Measurements from ENCODE around the gene PRR12.
A peak's percentile ranks its signal among the peaks of the same experiment; 100 is the strongest.

Gene PRR12

GRCh38 chr19:49594157-49594992 is 3.4 kb downstream of the PRR12 start:
- in situ Hi-C loops (cut with MboI; ENCODE audit: low pct_unique_long_range_greater_than_20kb, low sequenced_read_pairs, unreplicated experiment): no loop called here
- TF ChIP-seq CTCF (IDR thresholded peaks at IDR 0.05; ENCODE audit: extremely low read depth, insufficient read depth, missing control alignments): no peak
- no peak for DNase-seq (ENCODE audit: low spot score)

- TF ChIP-seq CTCF (IDR thresholded peaks at IDR 0.05; ENCODE audit: extremely low read depth, insufficient read depth, missing control alignments): no peak
- no peak for DNase-seq (ENCODE audit: low spot score)
- in situ Hi-C loops (cut with MboI; ENCODE audit: low pct_unique_long_range_greater_than_20kb, low sequenced_read_pairs, unreplicated experiment): no loop called here
Measured at GRCh38 chr19:49594993-49595818, 4.2 kb downstream of the PRR12 start.

- TF ChIP-seq CTCF (IDR thresholded peaks at IDR 0.05; ENCODE audit: extremely low read depth, insufficient read depth, missing control alignments): no peak
- DNase-seq (ENCODE audit: low spot score): no peak
- in situ Hi-C loops (cut with MboI; ENCODE audit: low pct_unique_long_range_greater_than_20kb, low sequenced_read_pairs, unreplicated experiment): no loop called here
Measured at GRCh38 chr19:49595819-49596404, 4.9 kb downstream of the PRR12 start.

- no peak for DNase-seq (ENCODE audit: low spot score)
- in situ Hi-C loops (cut with MboI; ENCODE audit: low pct_unique_long_range_greater_than_20kb, low sequenced_read_pairs, unreplicated experiment): no loop called here
- TF ChIP-seq CTCF (IDR thresholded peaks at IDR 0.05; ENCODE audit: extremely low read depth, insufficient read depth, missing control alignments): no peak
Measured at GRCh38 chr19:49596407-49596806, 5.4 kb downstream of the PRR12 start.

- no peak for TF ChIP-seq CTCF (IDR thresholded peaks at IDR 0.05; ENCODE audit: extremely low read depth, insufficient read depth, missing control alignments)
- in situ Hi-C loops (cut with MboI; ENCODE audit: low pct_unique_long_range_greater_than_20kb, low sequenced_read_pairs, unreplicated experiment): no loop called here
- peak; percentile 24 for DNase-seq (ENCODE audit: low spot score)
Measured at GRCh38 chr19:49596954-49597702, 6.1 kb downstream of the PRR12 start.

GRCh38 chr19:49597703-49597974 is 6.7 kb downstream of the PRR12 start:
- in situ Hi-C loops (cut with MboI; ENCODE audit: low pct_unique_long_range_greater_than_20kb, low sequenced_read_pairs, unreplicated experiment): no loop called here
- TF ChIP-seq CTCF (IDR thresholded peaks at IDR 0.05; ENCODE audit: extremely low read depth, insufficient read depth, missing control alignments): no peak

More at GRCh38 chr19:49597703-49597974, 6.7 kb downstream of the PRR12 start:
- DNase-seq (ENCODE audit: low spot score): no peak

All from GM13977 (cell line).